B cell (primary cell): ENCODE data around the gene CST5.

Experiments used
- EZH2 ChIP-seq: IDR thresholded peaks from 2 replicates; pipeline ENCODE4 v1.6.1; 2012; ENCODE audit warnings: borderline replicate concordance, low read depth, mild to moderate bottlenecking, moderate library complexity, low read length; ENCODE audit not compliant: insufficient read depth, poor library complexity, severe bottlenecking
- TF ChIP-seq, protein P1 (sequence below): fragments of 200-600 bp; IDR thresholded peaks from one replicate; pipeline ENCODE4 v1.8.0; 2022; ENCODE audit warnings: antibody characterized with exemption, mild to moderate bottlenecking

GRCh38 chr20:23832775-23833513 is 46.6 kb downstream of the CST5 start:
- no peak for TF ChIP-seq EZH2
- TF ChIP-seq, protein P1, sequence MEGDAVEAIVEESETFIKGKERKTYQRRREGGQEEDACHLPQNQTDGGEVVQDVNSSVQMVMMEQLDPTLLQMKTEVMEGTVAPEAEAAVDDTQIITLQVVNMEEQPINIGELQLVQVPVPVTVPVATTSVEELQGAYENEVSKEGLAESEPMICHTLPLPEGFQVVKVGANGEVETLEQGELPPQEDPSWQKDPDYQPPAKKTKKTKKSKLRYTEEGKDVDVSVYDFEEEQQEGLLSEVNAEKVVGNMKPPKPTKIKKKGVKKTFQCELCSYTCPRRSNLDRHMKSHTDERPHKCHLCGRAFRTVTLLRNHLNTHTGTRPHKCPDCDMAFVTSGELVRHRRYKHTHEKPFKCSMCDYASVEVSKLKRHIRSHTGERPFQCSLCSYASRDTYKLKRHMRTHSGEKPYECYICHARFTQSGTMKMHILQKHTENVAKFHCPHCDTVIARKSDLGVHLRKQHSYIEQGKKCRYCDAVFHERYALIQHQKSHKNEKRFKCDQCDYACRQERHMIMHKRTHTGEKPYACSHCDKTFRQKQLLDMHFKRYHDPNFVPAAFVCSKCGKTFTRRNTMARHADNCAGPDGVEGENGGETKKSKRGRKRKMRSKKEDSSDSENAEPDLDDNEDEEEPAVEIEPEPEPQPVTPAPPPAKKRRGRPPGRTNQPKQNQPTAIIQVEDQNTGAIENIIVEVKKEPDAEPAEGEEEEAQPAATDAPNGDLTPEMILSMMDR, result no peak
